Astrocyte of the spinal cord (primary cell): ENCODE measurements around the gene DNM3.

Experiments
- DNase-seq: peaks from one replicate; pipeline ENCODE4 v3.0.0; 2011; ENCODE audit warnings: low read depth, low spot score
- H3K4me3 ChIP-seq: 2 replicates; pipeline ENCODE4 v1.5.1; 2011; ENCODE audit warnings: low read depth, mild to moderate bottlenecking, low read length, moderate library complexity
- in situ Hi-C: cut with HindIII; loops from 2 replicates; pipeline ENCODE4 v1.10.0; 2017; ENCODE audit warnings: low sequenced_read_pairs
- TF ChIP-seq, protein P1 (sequence below): IDR thresholded peaks from 2 replicates; pipeline ENCODE4 v1.5.1; 2012; ENCODE audit warnings: low read depth, mild to moderate bottlenecking, low read length, inconsistent platforms

Gene DNM3

DNA sequence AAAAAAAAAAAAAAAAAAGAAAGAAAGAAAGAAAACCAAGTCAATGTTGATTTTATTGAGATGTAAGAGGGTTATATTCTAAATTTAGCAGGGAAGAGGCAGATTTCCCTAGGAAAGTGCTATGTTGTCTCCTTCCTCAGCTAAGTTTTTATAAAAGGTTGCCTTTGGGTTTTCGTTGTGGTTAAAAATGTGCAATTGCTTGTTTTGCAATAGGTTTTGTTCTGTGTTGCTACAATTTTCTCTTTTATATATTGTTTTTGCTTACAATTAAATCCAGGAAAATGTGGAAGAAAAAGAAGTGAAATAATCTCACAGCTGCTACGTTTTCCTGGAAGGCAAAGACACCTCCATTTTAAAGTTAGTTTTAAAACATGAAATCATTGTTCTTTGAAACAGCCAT lies 442.5 kb downstream of the DNM3 start:
- in situ Hi-C loops: no loop called here
- no peak for DNase-seq
- H3K4me3 ChIP-seq: no peak overlapping the region
- TF ChIP-seq, protein P1, sequence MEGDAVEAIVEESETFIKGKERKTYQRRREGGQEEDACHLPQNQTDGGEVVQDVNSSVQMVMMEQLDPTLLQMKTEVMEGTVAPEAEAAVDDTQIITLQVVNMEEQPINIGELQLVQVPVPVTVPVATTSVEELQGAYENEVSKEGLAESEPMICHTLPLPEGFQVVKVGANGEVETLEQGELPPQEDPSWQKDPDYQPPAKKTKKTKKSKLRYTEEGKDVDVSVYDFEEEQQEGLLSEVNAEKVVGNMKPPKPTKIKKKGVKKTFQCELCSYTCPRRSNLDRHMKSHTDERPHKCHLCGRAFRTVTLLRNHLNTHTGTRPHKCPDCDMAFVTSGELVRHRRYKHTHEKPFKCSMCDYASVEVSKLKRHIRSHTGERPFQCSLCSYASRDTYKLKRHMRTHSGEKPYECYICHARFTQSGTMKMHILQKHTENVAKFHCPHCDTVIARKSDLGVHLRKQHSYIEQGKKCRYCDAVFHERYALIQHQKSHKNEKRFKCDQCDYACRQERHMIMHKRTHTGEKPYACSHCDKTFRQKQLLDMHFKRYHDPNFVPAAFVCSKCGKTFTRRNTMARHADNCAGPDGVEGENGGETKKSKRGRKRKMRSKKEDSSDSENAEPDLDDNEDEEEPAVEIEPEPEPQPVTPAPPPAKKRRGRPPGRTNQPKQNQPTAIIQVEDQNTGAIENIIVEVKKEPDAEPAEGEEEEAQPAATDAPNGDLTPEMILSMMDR: no peak

DNA sequence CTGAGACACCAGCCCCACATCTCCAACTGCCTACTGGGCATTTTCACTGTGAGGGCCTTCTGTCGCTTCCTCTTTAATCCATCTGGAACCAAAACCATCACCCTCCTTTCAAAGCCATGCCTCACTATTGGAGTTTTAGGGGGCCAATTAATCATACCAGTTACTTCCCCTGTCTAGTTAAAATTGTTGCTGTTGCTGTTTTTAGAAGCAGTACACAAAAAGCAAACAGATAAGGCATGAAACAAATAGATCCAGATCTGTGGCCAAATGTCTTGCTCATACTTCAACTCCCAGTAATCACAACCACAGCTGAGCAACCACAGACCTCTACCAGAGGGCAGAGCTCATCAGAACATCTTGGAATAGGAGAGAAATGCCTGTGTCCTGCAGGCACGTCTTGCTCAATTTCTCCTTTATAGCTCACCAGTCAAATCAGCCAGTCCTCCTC lies 445.4 kb downstream of the DNM3 start:
- in situ Hi-C loops: no loop called here
- H3K4me3 ChIP-seq: no peak overlapping the region
- TF ChIP-seq, protein P1: no peak
- peak; percentile 92 for DNase-seq

DNA sequence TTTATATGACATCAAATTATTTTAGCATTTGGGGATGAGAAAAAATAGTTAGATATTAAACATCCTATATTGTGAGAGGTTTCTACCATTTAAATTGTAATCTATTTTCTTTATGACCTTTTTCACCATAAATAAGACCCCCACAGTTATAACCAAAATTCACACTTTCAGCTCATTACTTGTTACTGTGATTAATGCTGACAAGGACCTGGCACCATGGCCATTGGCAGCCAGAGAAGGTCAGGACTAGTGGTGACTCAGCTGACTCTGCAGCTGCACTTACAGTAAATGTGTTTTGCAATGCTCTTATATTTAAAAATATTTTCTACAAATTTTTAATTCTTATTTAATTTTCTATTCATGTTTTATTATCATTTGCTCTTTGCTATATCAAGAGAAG lies 445.9 kb downstream of the DNM3 start:
- peak; percentile 71 for DNase-seq

DNA sequence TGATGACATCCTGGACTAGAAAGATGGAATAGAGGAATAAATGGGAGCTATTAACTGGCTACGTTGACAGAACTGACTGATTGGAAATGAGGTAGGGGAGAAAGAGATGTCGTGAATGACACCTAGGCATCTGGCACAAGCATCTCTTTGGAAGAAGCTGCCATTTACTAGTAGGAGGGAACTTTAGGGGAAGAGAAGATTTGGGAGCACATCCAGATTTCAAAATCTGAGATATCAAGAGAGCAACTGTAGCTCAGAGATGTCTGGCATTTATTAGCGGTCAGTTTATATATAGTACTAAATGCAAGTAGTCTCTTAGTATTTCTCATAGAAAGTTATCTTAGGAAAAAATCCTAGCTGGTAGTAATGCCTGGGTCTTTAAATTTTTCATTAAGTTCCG lies 447.3 kb downstream of the DNM3 start:
- TF ChIP-seq, protein P1: no peak
- in situ Hi-C loops: no loop called here
- no peak overlapping the region for H3K4me3 ChIP-seq
- no peak for DNase-seq

More for the DNA sequence above, 445.9 kb downstream of the DNM3 start:
- in situ Hi-C loops: no loop called here
- TF ChIP-seq, protein P1: no peak
- no peak overlapping the region for H3K4me3 ChIP-seq

DNA sequence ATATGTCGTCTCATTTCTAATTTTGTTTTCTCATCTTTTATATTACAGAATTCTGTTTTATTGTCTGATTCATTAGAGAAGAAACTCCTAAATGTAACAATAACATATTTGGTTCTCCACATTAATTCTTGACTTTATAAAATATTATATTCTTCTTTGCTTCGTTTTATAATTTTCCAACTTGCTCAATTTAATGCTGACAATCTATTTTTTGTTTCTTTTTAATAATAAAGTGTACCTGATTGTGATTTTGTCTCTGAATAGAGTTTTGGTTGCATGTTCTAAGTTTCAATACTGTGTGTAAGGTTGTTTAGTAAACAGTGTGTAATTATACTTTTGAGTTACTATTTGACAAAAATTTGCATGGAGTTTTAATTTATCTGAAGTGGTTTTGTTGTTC lies 448.1 kb downstream of the DNM3 start:
- no peak overlapping the region for H3K4me3 ChIP-seq
- in situ Hi-C loops: no loop called here
- TF ChIP-seq, protein P1: no peak
- DNase-seq: no peak

DNA sequence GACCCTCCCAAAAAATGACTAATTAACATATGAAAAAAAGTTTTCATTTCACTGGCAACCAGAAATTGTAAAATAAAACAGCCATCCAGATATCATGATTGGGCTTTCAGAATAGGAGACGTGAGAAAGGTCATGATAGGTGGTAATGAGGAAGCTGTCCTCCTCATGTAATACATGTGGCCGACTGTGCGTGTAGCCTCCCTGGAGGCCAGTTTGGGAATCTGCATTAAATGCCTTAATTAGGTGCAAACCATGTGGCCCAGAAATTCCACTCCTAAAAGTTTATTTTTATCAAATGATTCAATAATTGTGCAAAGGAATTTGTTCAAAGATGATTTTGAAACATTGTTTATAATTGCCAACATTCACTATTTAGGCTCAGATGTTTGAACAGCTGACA lies 451.5 kb downstream of the DNM3 start:
- DNase-seq: no peak
- no peak overlapping the region for H3K4me3 ChIP-seq
- in situ Hi-C loops: no loop called here
- TF ChIP-seq, protein P1: no peak

DNA sequence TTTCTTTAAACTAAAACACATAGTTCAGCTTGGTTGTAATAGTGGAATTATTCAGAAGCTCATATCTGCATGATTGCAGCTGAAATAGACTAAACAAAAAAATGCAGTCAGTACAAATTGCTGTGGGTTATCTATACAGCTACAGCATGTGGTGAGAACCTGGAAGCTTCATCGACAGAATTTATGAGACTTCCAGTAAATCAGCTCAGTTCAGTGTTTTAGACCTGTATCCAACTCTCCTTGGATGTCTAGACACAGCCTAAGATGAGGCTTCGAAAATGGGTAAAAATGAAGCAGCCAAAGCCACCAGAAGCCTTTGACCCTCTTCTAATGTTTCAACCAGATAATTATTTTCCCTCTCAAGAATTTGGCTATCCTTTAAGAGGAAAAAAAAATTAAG lies 452.1 kb downstream of the DNM3 start:
- in situ Hi-C loops: no loop called here
- TF ChIP-seq, protein P1: no peak
- peak; percentile 76 for DNase-seq
- H3K4me3 ChIP-seq: no peak overlapping the region
